CD4-positive, alpha-beta T cell (primary cell): ENCODE measurements around the gene RXRA. TPM values are rescaled to one million over a fixed set of nuclear protein-coding genes. Genes with fewer than 3 reads are reported as not detected.

Source experiments
- ATAC-seq: fragments of 200-7000 bp; cut with Tn5 transposase; one replicate; pipeline ENCODE4 v1.10.0; 2022; ENCODE audit warnings: mild to moderate bottlenecking; ENCODE audit not compliant: poor library complexity
- CTCF ChIA-PET: fragments of 350-600 bp; sonication (Branson Sonifier 250); formaldehyde crosslinking; loops from one replicate; lab custom pipeline; 2021; ENCODE audit warnings: antibody characterized with exemption, inconsistent platforms; lab: Charles Lee
- POLR2A ChIA-PET: fragments of 350-600 bp; sonication (Branson Sonifier 250); formaldehyde crosslinking; loops from one replicate; lab custom pipeline; 2021; ENCODE audit warnings: antibody characterized with exemption, inconsistent platforms; lab: Charles Lee
- DNase-seq, 14 experiments: peaks; one replicate each; pipeline ENCODE4 v3.0.0-alpha.2; 2013 to 2020; ENCODE audit warnings: mixed read lengths in 2 of 14
- H3K27ac ChIP-seq, 2 donors: one replicate each; pipeline versions ENCODE4 v1.5.1 to v1.7.0; 2013; ENCODE audit warnings: low read length in 2 of 2, low read depth in 1 of 2, mild to moderate bottlenecking in 1 of 2
- H3K27me3 ChIP-seq, 2 experiments: 1 replicate in 1 of 2; 2 replicates in 1 of 2; pipeline versions ENCODE4 v1.6.1 to v1.7.0; 2013; ENCODE audit warnings: low read length in 2 of 2, control low read depth in 1 of 2, mild to moderate bottlenecking in 1 of 2, moderate library complexity in 1 of 2; ENCODE audit not compliant: insufficient read depth in 2 of 2, control insufficient read depth in 1 of 2
- H3K36me3 ChIP-seq: one replicate; pipeline ENCODE4 v1.6.1; 2013; ENCODE audit warnings: low read length, control low read depth; ENCODE audit not compliant: insufficient read depth
- H3K4me1 ChIP-seq: one replicate; pipeline ENCODE4 v1.6.1; 2013; ENCODE audit warnings: low read length, control low read depth; ENCODE audit not compliant: insufficient read depth
- H3K4me3 ChIP-seq: one replicate; pipeline ENCODE4 v1.5.1; 2013; ENCODE audit warnings: mild to moderate bottlenecking, low read length, moderate library complexity
- H3K9me3 ChIP-seq, 2 experiments: 1 replicate in 1 of 2; 2 replicates in 1 of 2; pipeline versions ENCODE4 v1.6.1 to v1.7.0; 2013; ENCODE audit warnings: low read length in 2 of 2, mild to moderate bottlenecking in 2 of 2, control low read depth in 1 of 2, moderate library complexity in 1 of 2; ENCODE audit not compliant: control insufficient read depth in 1 of 2, insufficient read depth in 1 of 2
- H3K27ac Mint-ChIP-seq: one replicate; pipeline ENCODE4 v1.8.0; 2020; ENCODE audit warnings: mixed read lengths
- H3K27me3 Mint-ChIP-seq: one replicate; pipeline ENCODE4 v1.8.0; 2021; ENCODE audit warnings: mixed read lengths
- H3K36me3 Mint-ChIP-seq: one replicate; pipeline ENCODE4 v1.8.0; 2021; ENCODE audit warnings: low read depth, mixed read lengths
- H3K4me1 Mint-ChIP-seq: one replicate; pipeline ENCODE4 v1.8.0; 2021; ENCODE audit warnings: low read depth, mixed read lengths
- H3K4me3 Mint-ChIP-seq: one replicate; pipeline ENCODE4 v1.8.0; 2020; ENCODE audit warnings: mild to moderate bottlenecking, mixed read lengths
- H3K9me3 Mint-ChIP-seq: one replicate; pipeline ENCODE4 v1.8.0; 2020; ENCODE audit warnings: mixed read lengths
- CTCF ChIP-seq: fragments of 200-600 bp; IDR thresholded peaks from one replicate; pipeline ENCODE4 v1.8.0; 2022; ENCODE audit warnings: antibody characterized with exemption, mild to moderate bottlenecking
- intact Hi-C, 2 experiments: fragments of 100-400 bp; cut with DNase I in 1 of 2; cut with micrococcal nuclease in 1 of 2; formaldehyde crosslinking; loops; one replicate each; pipeline versions ENCODE4 v1.15.1 to v1.9.0; 2023 to 2025; cut with DNase I, micrococcal nuclease
- total RNA-seq, 174 experiments: library from RNA in 2 of 174; stranded (reverse) in 2 of 174; gene quantifications; one replicate each; pipeline ENCODE4 v1.2.3 and lab custom pipeline; 2021 to 2026

RXRA gene
- total RNA-seq, 2 experiments from 2014 or later: 7.3 to 8.4 TPM

GRCh38 chr9:134406366-134407120, 80.3 kb downstream of the RXRA start:
- POLR2A ChIA-PET: interaction anchor here (0.7 to 2.0 kb wide), 4 partner anchors 9 to 15 kb away, joined by 3 to 13 read pairs (median 6); no protein-coding TSS in a partner anchor
- Mint-ChIP-seq H3K27me3 (no peaks in the 10 kb centered on the region), H3K9me3 (no peaks in the 10 kb centered on the region), H3K4me1 (peaks cover 42% of the 10 kb centered on the region), H3K36me3 (no peaks in the 10 kb centered on the region), H3K4me3 (peak overlapping the region; percentile 66), H3K27ac (peak overlapping the region; percentile 14)
- intact Hi-C loops: loop anchor here in 1 of 2 experiments (5.0 kb wide), 1 partner anchor 79 kb away; the partner anchor contains the start of gene RXRA
- no peak for DNase-seq
- H3K36me3 ChIP-seq: peaks cover 6% of the 10 kb centered on the region
- TF ChIP-seq CTCF: no peak
- H3K27ac ChIP-seq: no peak overlapping the region
- H3K27me3 ChIP-seq: no peaks in the 10 kb centered on the region
- peaks cover 84% of the 10 kb centered on the region for H3K4me1 ChIP-seq
- H3K4me3 ChIP-seq: peak overlapping the region; percentile 38
- CTCF ChIA-PET: interaction anchor here (0.7 kb wide), 1 partner anchor 37 kb away, joined by 3 read pairs; no protein-coding TSS in a partner anchor
- no peaks in the 10 kb centered on the region for H3K9me3 ChIP-seq
- ATAC-seq: no peak

- H3K4me3 ChIP-seq: peak overlapping the region; percentile 38
- H3K36me3 ChIP-seq: peaks cover 3% of the 10 kb centered on the region
- intact Hi-C loops: loop anchor here in 1 of 2 experiments (5.0 kb wide), 1 partner anchor 80 kb away; the partner anchor contains the start of gene RXRA
- Mint-ChIP-seq H3K27ac (peak overlapping the region; percentile 14), H3K4me1 (peaks cover 42% of the 10 kb centered on the region), H3K27me3 (no peaks in the 10 kb centered on the region), H3K9me3 (no peaks in the 10 kb centered on the region), H3K4me3 (peak overlapping the region; percentile 66), H3K36me3 (no peaks in the 10 kb centered on the region)
- peak; percentile 83 for ATAC-seq
- CTCF ChIA-PET: interaction anchor here (0.7 kb wide), 1 partner anchor 36 kb away, joined by 3 read pairs; no protein-coding TSS in a partner anchor
- H3K9me3 ChIP-seq: no peaks in the 10 kb centered on the region
- no peak for TF ChIP-seq CTCF
- H3K27me3 ChIP-seq: no peaks in the 10 kb centered on the region
- POLR2A ChIA-PET: interaction anchor here (0.7 to 2.0 kb wide), 5 partner anchors 9 to 243 kb away, joined by 3 to 13 read pairs (median 5); no protein-coding TSS in a partner anchor
- peaks cover 79% of the 10 kb centered on the region for H3K4me1 ChIP-seq
- H3K27ac ChIP-seq: no peak overlapping the region
- DNase-seq: peak; percentile 58 to 91 (median 68)
These were observed 81.0 kb downstream of the RXRA start for GRCh38 chr9:134407121-134407779.

GRCh38 chr9:134408389-134408788, 82.1 kb downstream of the RXRA start:
- Mint-ChIP-seq H3K27me3 (no peaks in the 10 kb centered on the region), H3K27ac (no peak overlapping the region), H3K4me3 (no peak overlapping the region), H3K9me3 (no peaks in the 10 kb centered on the region), H3K4me1 (peaks cover 36% of the 10 kb centered on the region), H3K36me3 (no peaks in the 10 kb centered on the region)
- Histone ChIP-seq H3K27me3 (no peaks in the 10 kb centered on the region), H3K4me3 (no peak overlapping the region), H3K4me1 (peaks cover 74% of the 10 kb centered on the region), H3K27ac (no peak overlapping the region), H3K9me3 (no peaks in the 10 kb centered on the region), H3K36me3 (peaks cover 3% of the 10 kb centered on the region)
- DNase-seq (no peak), ATAC-seq (no peak)
- POLR2A ChIA-PET: no interaction called here
- intact Hi-C loops: loop anchor here in 1 of 2 experiments (5.0 kb wide), 1 partner anchor 81 kb away; the partner anchor contains the start of gene RXRA
- no peak for TF ChIP-seq CTCF
- CTCF ChIA-PET: no interaction called here
